HG02852 (cell line): Measurements from ENCODE around the gene TRMO.

Source experiments
- ATAC-seq: cut with Tn5 transposase; IDR thresholded peaks from one replicate; pipeline ENCODE4 v1.9.1; 2021; ENCODE audit warnings: mild to moderate bottlenecking, moderate library complexity; ENCODE audit not compliant: unreplicated experiment

The TRMO gene

GRCh38 chr9:97861148-97861475 is 61.2 kb downstream of the TRMO start:
- ATAC-seq: no peak

- no peak for ATAC-seq
Observed at GRCh38 chr9:97860451-97861147, 61.7 kb downstream of the TRMO start.

DNA sequence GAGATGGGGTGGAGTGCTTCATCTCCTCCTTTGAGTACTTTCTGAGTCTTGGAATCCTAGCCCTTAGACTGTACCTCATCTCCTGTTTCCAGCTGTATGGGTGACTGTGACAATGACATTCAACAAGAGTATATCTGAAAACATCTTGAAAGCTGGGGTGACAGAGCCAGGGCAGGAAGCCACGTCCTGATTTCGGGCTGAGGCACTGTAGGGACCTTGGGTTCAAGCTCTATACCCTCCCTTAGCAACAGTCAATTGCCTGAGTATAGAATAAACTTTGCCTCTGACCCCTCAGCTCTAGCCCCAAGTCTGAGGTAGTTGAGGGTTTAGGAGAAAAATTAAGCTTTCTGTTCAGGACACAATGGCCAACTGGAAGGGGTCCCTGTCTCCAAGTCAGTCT is 63.0 kb downstream of the TRMO start:
- no peak for ATAC-seq

DNA sequence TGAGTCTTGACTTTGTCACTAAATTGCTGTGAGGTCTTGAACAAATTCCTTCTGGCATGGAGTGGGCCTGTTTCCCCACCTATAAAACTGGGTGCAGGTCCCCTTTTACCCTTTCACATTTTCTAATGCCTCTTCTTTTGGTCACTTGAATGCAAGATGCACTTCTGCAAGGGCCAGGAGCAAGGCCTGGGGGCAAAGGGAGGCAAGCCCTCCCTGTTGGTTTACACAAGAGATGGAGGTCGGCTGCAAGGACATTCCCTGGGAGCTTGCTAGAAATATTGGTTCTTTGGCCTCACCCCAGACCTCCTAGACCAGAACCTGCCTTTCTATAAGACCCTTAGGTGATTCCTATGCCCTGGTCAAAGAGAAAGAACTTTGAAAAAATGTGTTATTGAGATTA is 63.5 kb downstream of the TRMO start:
- ATAC-seq: no peak

DNA sequence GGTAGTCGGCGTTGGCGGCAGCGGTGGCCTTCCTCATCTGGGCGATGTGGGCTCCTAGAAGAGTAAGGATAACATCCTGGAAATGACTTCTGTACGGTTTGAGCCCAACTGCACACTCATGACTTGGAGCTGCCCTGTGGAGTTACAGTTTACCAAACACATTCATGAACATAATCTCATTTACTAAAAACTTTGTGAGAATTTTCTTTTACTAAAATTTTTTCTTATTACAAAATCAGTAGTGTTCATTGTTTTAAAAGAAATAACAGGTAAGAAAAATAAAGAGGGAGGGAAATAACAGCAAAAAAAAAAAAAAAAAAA is 63.9 kb downstream of the TRMO start:
- ATAC-seq: no peak

DNA sequence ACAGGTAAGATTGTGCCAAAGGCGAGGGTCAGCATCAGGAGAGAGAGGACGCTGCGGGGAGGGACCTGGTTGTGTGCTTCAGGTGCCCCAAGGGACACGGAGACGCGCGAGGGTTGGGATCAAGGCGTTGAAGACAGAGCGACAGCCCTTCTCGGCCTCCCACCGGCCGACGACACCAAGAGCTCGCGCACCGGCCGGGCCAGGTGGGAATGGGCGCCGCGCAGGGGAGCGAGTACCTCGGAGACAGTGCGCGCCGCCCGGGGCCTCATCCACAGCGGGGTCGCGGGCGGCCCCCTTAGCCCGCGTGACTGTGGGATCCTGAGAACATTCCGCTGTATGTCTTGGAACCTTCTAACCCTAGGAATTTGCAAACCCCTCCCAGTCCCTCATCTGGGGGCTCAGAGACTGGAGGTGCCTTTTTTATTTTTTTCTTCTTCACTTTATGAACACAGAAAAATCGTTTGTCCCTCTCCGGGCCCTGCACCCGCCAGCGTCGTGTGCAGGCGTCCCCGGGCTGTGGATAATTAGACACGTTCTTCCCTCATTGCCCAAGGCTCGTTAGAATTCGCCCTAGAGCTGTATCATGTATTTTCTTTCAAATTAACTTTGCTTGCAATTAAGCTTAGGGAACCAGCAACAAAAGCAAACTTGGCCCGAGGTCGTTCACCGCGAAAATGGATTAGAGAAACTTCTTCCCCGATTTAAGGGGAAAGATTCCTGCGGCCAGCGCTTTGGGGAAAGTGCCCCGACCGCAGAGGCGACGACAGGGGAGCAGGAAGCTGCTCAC is 64.5 kb downstream of the TRMO start:
- ATAC-seq: no peak

- ATAC-seq: no peak
Observed at GRCh38 chr9:97856857-97857605, 65.3 kb downstream of the TRMO start.

DNA sequence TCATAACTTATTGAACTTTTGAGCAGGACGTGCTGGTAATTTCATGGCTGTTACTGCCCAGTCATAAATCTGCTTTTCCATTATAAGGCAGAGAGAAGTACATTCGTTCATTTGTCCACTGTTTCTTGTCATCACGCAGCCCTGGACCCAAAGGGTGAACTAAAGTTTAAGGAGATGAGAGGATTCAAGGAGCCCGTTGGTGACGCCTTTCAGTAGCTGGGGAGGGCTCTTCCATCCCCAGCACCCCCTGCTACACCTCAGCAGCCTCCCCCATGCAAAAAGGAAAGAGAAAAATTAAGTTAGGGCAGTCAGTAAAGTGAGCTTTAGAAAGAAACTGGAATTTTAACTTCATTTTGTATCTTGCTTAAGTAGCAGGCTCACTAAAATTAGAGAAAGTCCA is 66.4 kb downstream of the TRMO start:
- no peak for ATAC-seq

GRCh38 chr9:97855486-97855875 is 66.8 kb downstream of the TRMO start:
- no peak for ATAC-seq

GRCh38 chr9:97854696-97855485 is 67.4 kb downstream of the TRMO start:
- ATAC-seq: no peak
